Neural progenitor cell (in vitro differentiated cells): Measurements from ENCODE around the gene TLL2. TPM values are rescaled to one million over a fixed set of nuclear protein-coding genes. Genes with fewer than 3 reads are reported as not detected.
A peak's percentile ranks its signal among the peaks of the same experiment; 100 is the strongest.

Experiments
- DNase-seq: peaks from one replicate; pipeline ENCODE4 v3.0.0-alpha.2; 2016; ENCODE audit warnings: low spot score
- H2AFZ ChIP-seq: fragments of 200-600 bp; sonication (generic); replicated peaks from 2 replicates; pipeline ENCODE4 v1.6.1; 2016; ENCODE audit warnings: antibody characterized with exemption
- H3F3A ChIP-seq: fragments of 200-600 bp; sonication (generic); 2 replicates; pipeline ENCODE4 v1.6.1; 2016; ENCODE audit warnings: antibody characterized with exemption, low read depth
- H3K27ac ChIP-seq: fragments of 200-600 bp; sonication (generic); 2 replicates; pipeline ENCODE4 v1.5.1; 2016; ENCODE audit warnings: mild to moderate bottlenecking
- H3K27me3 ChIP-seq: fragments of 200-600 bp; sonication (generic); 2 replicates; pipeline ENCODE4 v1.6.1; 2016; ENCODE audit warnings: mild to moderate bottlenecking, moderate library complexity
- H3K36me3 ChIP-seq: fragments of 200-600 bp; sonication (generic); 2 replicates; pipeline ENCODE4 v1.5.1; 2016
- H3K4me1 ChIP-seq: fragments of 200-600 bp; sonication (generic); 2 replicates; pipeline ENCODE4 v1.6.1; 2016; ENCODE audit warnings: mixed run types
- H3K4me2 ChIP-seq: fragments of 200-600 bp; sonication (generic); 2 replicates; pipeline ENCODE4 v1.6.1; 2016
- H3K4me3 ChIP-seq: fragments of 200-600 bp; sonication (generic); 2 replicates; pipeline ENCODE4 v1.5.1; 2016
- H3K79me2 ChIP-seq: fragments of 200-600 bp; sonication (generic); 2 replicates; pipeline ENCODE4 v1.6.1; 2016; ENCODE audit warnings: low read depth
- H3K9ac ChIP-seq: fragments of 200-600 bp; sonication (generic); 2 replicates; pipeline ENCODE4 v1.6.1; 2016
- H3K9me3 ChIP-seq: fragments of 200-600 bp; sonication (generic); 2 replicates; pipeline ENCODE4 v1.5.1; 2016; ENCODE audit warnings: low read depth
- H4K20me1 ChIP-seq: fragments of 200-600 bp; sonication (generic); 2 replicates; pipeline ENCODE4 v1.6.1; 2016; ENCODE audit warnings: low read depth
- H3K27ac Mint-ChIP-seq: 3 replicates; pipeline ENCODE4 v1.8.0; 2021; ENCODE audit warnings: mixed read lengths
- H3K27me3 Mint-ChIP-seq: 2 replicates; pipeline ENCODE4 v1.8.0; 2022; ENCODE audit warnings: low read depth, mild to moderate bottlenecking, inconsistent platforms, moderate library complexity, mixed read lengths; ENCODE audit not compliant: insufficient read depth
- H3K36me3 Mint-ChIP-seq: 3 replicates; pipeline ENCODE4 v1.8.0; 2021; ENCODE audit warnings: mixed read lengths
- H3K4me1 Mint-ChIP-seq: 3 replicates; pipeline ENCODE4 v1.8.0; 2021; ENCODE audit warnings: mixed read lengths
- H3K4me3 Mint-ChIP-seq: 3 replicates; pipeline ENCODE4 v1.8.0; 2021; ENCODE audit warnings: mild to moderate bottlenecking, moderate library complexity, mixed read lengths
- H3K9me3 Mint-ChIP-seq: 3 replicates; pipeline ENCODE4 v1.8.0; 2020; ENCODE audit warnings: mixed read lengths
- CTCF ChIP-seq: fragments of 200-600 bp; sonication (generic); IDR thresholded peaks from 2 replicates; pipeline ENCODE4 v1.5.1; 2017; ENCODE audit warnings: antibody characterized with exemption, mild to moderate bottlenecking
- EZH2 ChIP-seq: fragments of 200-600 bp; sonication (generic); IDR thresholded peaks from 2 replicates; pipeline ENCODE4 v1.6.1; 2017; ENCODE audit warnings: antibody characterized with exemption, mild to moderate bottlenecking, moderate library complexity
- EZH2phosphoT487 ChIP-seq: fragments of 200-600 bp; sonication (generic); IDR thresholded peaks from 2 replicates; pipeline ENCODE4 v1.6.1; 2017; ENCODE audit warnings: antibody characterized with exemption
- total RNA-seq: library from RNA; depleted of rRNA; stranded (reverse); fragments of >200 nt; gene quantifications from 2 replicates; pipeline ENCODE4 v1.2.3, GENCODE V29; 2015; ENCODE audit warnings: low replicate concordance

The TLL2 gene
- total RNA-seq, 1 donor from 2014 or later = 0.22 TPM

GRCh38 chr10:96452494-96453153, 61.1 kb downstream of the TLL2 start:
- no peak overlapping the region for H2AFZ ChIP-seq
- H3K9me3 ChIP-seq = no peaks in the 10 kb centered on the region
- peaks cover 20% of the 10 kb centered on the region for H3F3A ChIP-seq
- TF ChIP-seq EZH2phosphoT487 (no peak), CTCF (no peak), EZH2 (no peak)
- H3K4me1 Mint-ChIP-seq = peaks cover 55% of the 10 kb centered on the region
- no peak overlapping the region for H3K27ac ChIP-seq
- H3K27me3 Mint-ChIP-seq = peaks cover 3% of the 10 kb centered on the region
- H3K36me3 ChIP-seq = no peaks in the 10 kb centered on the region
- no peak overlapping the region for H3K4me3 Mint-ChIP-seq
- peaks cover 2% of the 10 kb centered on the region for H3K36me3 Mint-ChIP-seq
- no peak overlapping the region for H3K4me2 ChIP-seq
- H3K9ac ChIP-seq = no peak overlapping the region
- H3K9me3 Mint-ChIP-seq = no peaks in the 10 kb centered on the region
- H3K79me2 ChIP-seq = no peaks in the 10 kb centered on the region
- no peaks in the 10 kb centered on the region for H4K20me1 ChIP-seq
- DNase-seq = no peak
- H3K4me1 ChIP-seq = peaks cover 30% of the 10 kb centered on the region
- H3K27ac Mint-ChIP-seq = no peak overlapping the region
- H3K27me3 ChIP-seq = no peaks in the 10 kb centered on the region
- H3K4me3 ChIP-seq = no peak overlapping the region

DNA sequence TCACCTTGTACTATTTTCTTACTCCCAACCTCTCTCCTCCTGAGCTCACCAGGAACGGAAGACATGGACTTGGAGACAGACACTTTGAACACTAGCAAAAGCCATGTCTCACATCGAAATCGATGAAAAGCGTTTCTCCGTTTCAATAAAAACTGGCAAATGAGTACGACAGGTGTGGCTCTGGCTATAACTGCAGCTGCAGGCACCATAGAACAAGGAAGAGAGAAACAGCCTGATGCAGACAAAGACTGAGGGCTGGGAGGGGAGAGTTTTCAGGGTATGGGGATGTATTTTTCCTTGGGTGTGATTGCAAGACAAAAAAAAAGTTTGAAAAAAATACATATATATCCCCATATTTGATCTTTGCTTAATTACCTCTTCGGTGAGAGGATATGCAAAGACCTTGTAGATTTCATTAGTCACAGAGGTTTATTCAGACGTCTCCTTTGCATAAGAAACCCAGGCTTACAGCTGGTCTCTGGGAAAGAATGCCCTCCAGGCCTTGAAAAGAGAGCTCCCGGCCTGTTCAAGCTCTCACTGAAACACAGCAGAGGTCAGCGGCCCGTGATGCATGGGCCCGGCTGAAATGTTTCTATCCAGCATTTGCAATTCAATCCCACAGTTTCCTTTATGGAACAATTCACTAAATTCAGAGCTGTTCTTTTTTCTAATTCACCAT, 63.1 kb downstream of the TLL2 start:
- H3K4me1 Mint-ChIP-seq = peaks cover 66% of the 10 kb centered on the region
- peak overlapping the region; percentile 61 for H3K4me3 Mint-ChIP-seq
- H3K27ac ChIP-seq = peak overlapping the region; percentile 42
- H3K4me2 ChIP-seq = peak overlapping the region; percentile 75
- peaks cover 7% of the 10 kb centered on the region for H3K27me3 Mint-ChIP-seq
- peak; percentile 82 for DNase-seq
- H3K36me3 ChIP-seq = no peaks in the 10 kb centered on the region
- H3K4me3 ChIP-seq = peak overlapping the region; percentile 32
- H3K4me1 ChIP-seq = peaks cover 41% of the 10 kb centered on the region
- H2AFZ ChIP-seq = peak overlapping the region; percentile 64
- H3K27me3 ChIP-seq = no peaks in the 10 kb centered on the region
- H3K36me3 Mint-ChIP-seq = peaks cover under 1% of the 10 kb centered on the region
- H3K9ac ChIP-seq = peak overlapping the region; percentile 49
- H3K27ac Mint-ChIP-seq = peak overlapping the region; percentile 62
- H3K9me3 Mint-ChIP-seq = peaks cover under 1% of the 10 kb centered on the region
- peaks cover 20% of the 10 kb centered on the region for H3F3A ChIP-seq
- H4K20me1 ChIP-seq = no peaks in the 10 kb centered on the region
- H3K9me3 ChIP-seq = no peaks in the 10 kb centered on the region
- TF ChIP-seq CTCF = no peak
- no peak for TF ChIP-seq EZH2phosphoT487
- no peak for TF ChIP-seq EZH2
- no peaks in the 10 kb centered on the region for H3K79me2 ChIP-seq

- Histone ChIP-seq H3K4me2 (no peak overlapping the region), H3K79me2 (no peaks in the 10 kb centered on the region), H3K27ac (no peak overlapping the region), H3K4me3 (no peak overlapping the region), H3F3A (peaks cover 20% of the 10 kb centered on the region), H3K9ac (no peak overlapping the region), H3K27me3 (no peaks in the 10 kb centered on the region), H3K4me1 (peaks cover 41% of the 10 kb centered on the region), H3K9me3 (no peaks in the 10 kb centered on the region), H2AFZ (no peak overlapping the region), H4K20me1 (no peaks in the 10 kb centered on the region), H3K36me3 (no peaks in the 10 kb centered on the region)
- peaks cover 19% of the 10 kb centered on the region for H3K27me3 Mint-ChIP-seq
- peaks cover 71% of the 10 kb centered on the region for H3K4me1 Mint-ChIP-seq
- peaks cover 4% of the 10 kb centered on the region for H3K9me3 Mint-ChIP-seq
- no peak overlapping the region for H3K27ac Mint-ChIP-seq
- TF ChIP-seq EZH2 (no peak), CTCF (no peak), EZH2phosphoT487 (no peak)
- no peak for DNase-seq
- H3K36me3 Mint-ChIP-seq = peaks cover 7% of the 10 kb centered on the region
- H3K4me3 Mint-ChIP-seq = no peak overlapping the region
Measured at GRCh38 chr10:96448558-96448957, 65.2 kb downstream of the TLL2 start.
